Endothelial cell of umbilical vein (primary cell): ENCODE measurements around the gene GRAPL. TPM values are rescaled to one million over a fixed set of nuclear protein-coding genes. Genes with fewer than 3 reads are reported as not detected.
"Not testable (repeated sequence)": the region's sequence is repeated elsewhere in the genome, so short reads cannot be mapped to it uniquely, and the experiment has no call there.

Experiments used
- BruUV-seq: library from RNA; stranded (reverse); fragments of 400-500 nt; replicated peaks from 2 replicates; lab custom pipeline; 2021; lab: Mats Ljungman, UMichigan
- CTCF ChIA-PET: fragments of 300-600, 350-600 bp; sonication (Branson Sonifier 250); formaldehyde crosslinking; loops from one replicate; lab custom pipeline; 2021; ENCODE audit warnings: antibody characterized with exemption, inconsistent platforms; lab: Charles Lee
- POLR2A ChIA-PET: fragments of 300-600, 350-600 bp; sonication (Branson Sonifier 250); formaldehyde crosslinking; loops from one replicate; lab custom pipeline; 2021; ENCODE audit warnings: antibody characterized with exemption, inconsistent platforms; lab: Charles Lee
- DNase-seq: peaks from one replicate; pipeline ENCODE4 v3.0.0-alpha.2; 2011; ENCODE audit warnings: low read depth, low spot score
- FAIRE-seq: peaks from 2 replicates; lab custom pipeline; 2011; peaks lifted over from hg19 to GRCh38; lab: Jason Lieb, UNC
- H2AFZ ChIP-seq: 2 replicates; pipeline ENCODE4 v1.6.0; 2012; ENCODE audit warnings: low read depth, low read length, control low read depth, inconsistent platforms
- H3K27ac ChIP-seq: 2 replicates; pipeline ENCODE4 v1.5.1; 2011; ENCODE audit warnings: low read depth, mild to moderate bottlenecking, control low read depth, low read length, moderate library complexity; ENCODE audit not compliant: insufficient read depth
- H3K27me3 ChIP-seq, 2 experiments: 2 replicates each; pipeline versions ENCODE4 v1.6.0 to v1.6.1; 2011; ENCODE audit warnings: low read length in 2 of 2, mixed read lengths in 1 of 2; ENCODE audit not compliant: control insufficient read depth in 2 of 2, insufficient read depth in 2 of 2
- H3K36me3 ChIP-seq, 2 experiments: 2 replicates in 1 of 2; 3 replicates in 1 of 2; pipeline ENCODE4 v1.5.1; 2011; ENCODE audit warnings: low read length in 2 of 2, mild to moderate bottlenecking in 1 of 2, moderate library complexity in 1 of 2; ENCODE audit not compliant: control insufficient read depth in 2 of 2, insufficient read depth in 2 of 2; ENCODE audit errors: extremely low read depth in 1 of 2
- H3K4me1 ChIP-seq: 3 replicates; pipeline ENCODE4 v1.5.1; 2011; ENCODE audit warnings: mild to moderate bottlenecking, low read length; ENCODE audit not compliant: control insufficient read depth, insufficient read depth; ENCODE audit errors: extremely low read depth
- H3K4me2 ChIP-seq: 2 replicates; pipeline ENCODE4 v1.6.1; 2011; ENCODE audit warnings: low read length, control low read depth, mixed read lengths; ENCODE audit not compliant: insufficient read depth
- H3K4me3 ChIP-seq, 3 experiments: fragments of 200-600 bp in 1 of 3; sonication (generic), shearing (Covaris generic) in 1 of 3; replicated peaks in 1 of 3; 2 replicates each; pipeline ENCODE4 v1.5.1; 2011 to 2016; ENCODE audit warnings: control low read depth in 3 of 3, low read length in 3 of 3, mild to moderate bottlenecking in 2 of 3, inconsistent platforms in 1 of 3, low read depth in 1 of 3, moderate library complexity in 1 of 3; ENCODE audit not compliant: insufficient read depth in 1 of 3
- H3K79me2 ChIP-seq: 2 replicates; pipeline ENCODE4 v1.6.0; 2012; ENCODE audit warnings: low read length, inconsistent platforms; ENCODE audit not compliant: control insufficient read depth, insufficient read depth
- H3K9ac ChIP-seq: replicated peaks from 2 replicates; pipeline ENCODE3; 2011; ENCODE audit warnings: low read length, control low read depth; ENCODE audit not compliant: insufficient read depth; ENCODE audit errors: extremely low read depth
- H3K9me1 ChIP-seq: replicated peaks from 3 replicates; pipeline ENCODE4 v1.6.0; 2011; ENCODE audit warnings: mild to moderate bottlenecking, low read length; ENCODE audit not compliant: control insufficient read depth, insufficient read depth; ENCODE audit errors: extremely low read depth
- H3K9me3 ChIP-seq: replicated peaks from 2 replicates; pipeline ENCODE4 v1.5.1; 2012; ENCODE audit warnings: low read length, inconsistent platforms; ENCODE audit not compliant: control insufficient read depth, insufficient read depth
- H4K20me1 ChIP-seq: replicated peaks from 2 replicates; pipeline ENCODE3; 2011; ENCODE audit warnings: mild to moderate bottlenecking, low read length; ENCODE audit not compliant: control insufficient read depth, insufficient read depth; ENCODE audit errors: extremely low read depth
- dilution Hi-C: fragments of 300-500 bp; cut with MboI; formaldehyde crosslinking; loops from one replicate; pipeline ENCODE4 v1.15.0; 2019; ENCODE audit warnings: low sequenced_read_pairs; ENCODE audit not compliant: extremely low pct_ligation_motif_present
- intact Hi-C: fragments of 100-400 bp; cut with micrococcal nuclease; formaldehyde crosslinking; loops from one replicate; pipeline ENCODE4 v1.10.0; 2022
- polyA plus RNA-seq, 4 experiments: library from polyadenylated mRNA; depleted of rRNA in 3 of 4; stranded (reverse) in 3 of 4; unstranded in 1 of 4; fragments of >200 nt; gene quantifications; 2 replicates each; pipeline versions ENCODE4 v1.2.1 to v1.2.3, GENCODE V29; 2011 to 2012; ENCODE audit warnings: missing spikeins in 1 of 4
- total RNA-seq: library from RNA; stranded (reverse); gene quantifications from 2 replicates; pipeline ENCODE4 v1.2.3, GENCODE V29; 2021

The GRAPL gene
- total and polyA plus RNA-seq, 2 donors (not counting 3 experiments of a cell fraction or from before 2014, with no cell fraction given) = 22.8 to 55.1 TPM

DNA sequence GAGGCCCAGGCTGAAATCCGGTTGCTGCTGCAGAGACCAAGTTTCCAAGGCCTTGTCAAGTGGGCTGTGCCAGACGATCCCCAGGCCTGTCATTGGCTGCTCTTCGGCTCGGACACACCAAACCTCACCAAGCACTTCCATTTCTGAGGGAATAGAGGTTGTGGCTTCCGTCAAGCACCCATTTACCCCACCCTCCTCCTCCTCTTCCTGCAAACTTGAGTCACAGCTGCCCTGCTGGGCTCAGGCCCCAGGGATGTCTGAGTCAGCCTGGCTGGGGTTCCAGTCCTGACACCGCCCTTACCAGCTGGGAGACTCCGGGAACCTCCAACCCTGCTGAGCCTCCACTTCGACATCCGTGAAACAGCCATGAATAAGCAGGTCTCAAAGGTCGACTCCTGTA lies 31.1 kb downstream of the GRAPL start:
- DNase-seq, intact Hi-C loops, H3K9me3 ChIP-seq, FAIRE-seq, H3K4me1 ChIP-seq, H3K27me3 ChIP-seq, H3K4me2 ChIP-seq, H3K4me3 ChIP-seq, BruUV-seq, dilution Hi-C loops, H4K20me1 ChIP-seq, H3K79me2 ChIP-seq, H3K27ac ChIP-seq, POLR2A ChIA-PET, H2AFZ ChIP-seq, H3K36me3 ChIP-seq, CTCF ChIA-PET, H3K9me1 ChIP-seq, H3K9ac ChIP-seq: not testable (repeated sequence)

DNA sequence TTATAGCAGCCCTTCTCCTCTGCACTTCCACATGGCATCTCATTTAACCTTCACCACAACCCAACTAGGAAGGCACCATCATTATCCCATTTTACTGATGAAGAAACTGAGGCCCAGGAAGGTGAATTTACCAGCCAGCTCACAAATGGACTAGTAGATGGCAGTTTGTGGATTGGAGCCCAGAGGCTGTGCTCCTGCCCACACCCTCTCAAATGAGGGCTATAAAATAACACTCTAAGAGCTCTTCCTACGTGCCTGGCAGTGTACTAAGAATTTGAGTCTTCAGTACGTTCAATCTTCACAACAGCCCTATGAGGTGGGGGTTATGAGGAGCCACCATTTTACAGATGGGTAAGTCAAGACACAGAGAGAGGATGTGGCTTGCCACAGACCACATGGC lies 31.5 kb downstream of the GRAPL start:
- H3K9me1 ChIP-seq, H3K36me3 ChIP-seq, dilution Hi-C loops, H3K4me1 ChIP-seq, H3K4me3 ChIP-seq, H4K20me1 ChIP-seq, H3K9me3 ChIP-seq, POLR2A ChIA-PET, H3K4me2 ChIP-seq, H3K79me2 ChIP-seq, FAIRE-seq, H2AFZ ChIP-seq, CTCF ChIA-PET, H3K27ac ChIP-seq, H3K27me3 ChIP-seq, intact Hi-C loops, DNase-seq, H3K9ac ChIP-seq, BruUV-seq: not testable (repeated sequence)

DNA sequence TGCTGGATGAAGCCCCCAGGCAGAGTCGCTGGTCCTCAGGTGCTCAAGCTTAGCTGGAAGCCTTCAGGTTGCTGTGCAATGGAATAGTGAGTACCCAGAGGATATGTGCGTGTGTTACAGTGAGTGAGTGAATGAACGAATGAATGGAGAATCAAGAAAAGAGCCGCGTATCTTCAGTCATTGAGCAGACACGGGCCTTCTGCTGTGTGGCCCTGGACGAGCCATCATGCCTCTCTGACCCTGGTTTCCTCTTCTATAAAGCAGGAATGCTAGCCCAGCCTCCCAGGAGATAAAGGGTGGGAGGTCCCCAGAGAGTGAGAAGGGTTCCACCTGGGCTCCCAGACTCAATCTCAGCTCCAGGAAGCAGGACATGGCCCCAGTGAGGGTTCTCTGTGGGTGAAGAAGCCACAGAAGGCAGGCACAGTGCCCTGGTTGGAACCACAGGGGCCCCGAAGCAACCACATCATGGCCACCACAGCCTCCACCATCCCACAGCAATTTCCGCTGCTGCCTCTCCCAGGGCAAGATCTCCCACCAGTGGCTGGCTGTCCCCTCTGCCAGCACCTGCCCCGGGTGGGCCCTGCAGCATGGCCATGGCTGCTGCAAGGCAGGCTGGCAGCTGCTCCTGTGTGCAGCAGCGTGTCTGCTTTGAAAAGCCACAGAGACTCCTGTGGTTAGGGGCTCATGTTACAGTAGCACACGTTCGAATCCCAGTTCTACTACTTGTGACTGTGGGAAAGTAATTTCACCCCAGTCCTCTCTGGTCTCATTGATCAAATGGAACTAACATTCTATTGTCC lies 34.1 kb downstream of the GRAPL start:
- H3K4me1 ChIP-seq, FAIRE-seq, H3K9me1 ChIP-seq, CTCF ChIA-PET, POLR2A ChIA-PET, H3K9me3 ChIP-seq, H3K27ac ChIP-seq, H3K36me3 ChIP-seq, H3K27me3 ChIP-seq, DNase-seq, dilution Hi-C loops, H3K4me3 ChIP-seq, H4K20me1 ChIP-seq, H3K9ac ChIP-seq, H2AFZ ChIP-seq, BruUV-seq, H3K79me2 ChIP-seq, intact Hi-C loops, H3K4me2 ChIP-seq: not testable (repeated sequence)

DNA sequence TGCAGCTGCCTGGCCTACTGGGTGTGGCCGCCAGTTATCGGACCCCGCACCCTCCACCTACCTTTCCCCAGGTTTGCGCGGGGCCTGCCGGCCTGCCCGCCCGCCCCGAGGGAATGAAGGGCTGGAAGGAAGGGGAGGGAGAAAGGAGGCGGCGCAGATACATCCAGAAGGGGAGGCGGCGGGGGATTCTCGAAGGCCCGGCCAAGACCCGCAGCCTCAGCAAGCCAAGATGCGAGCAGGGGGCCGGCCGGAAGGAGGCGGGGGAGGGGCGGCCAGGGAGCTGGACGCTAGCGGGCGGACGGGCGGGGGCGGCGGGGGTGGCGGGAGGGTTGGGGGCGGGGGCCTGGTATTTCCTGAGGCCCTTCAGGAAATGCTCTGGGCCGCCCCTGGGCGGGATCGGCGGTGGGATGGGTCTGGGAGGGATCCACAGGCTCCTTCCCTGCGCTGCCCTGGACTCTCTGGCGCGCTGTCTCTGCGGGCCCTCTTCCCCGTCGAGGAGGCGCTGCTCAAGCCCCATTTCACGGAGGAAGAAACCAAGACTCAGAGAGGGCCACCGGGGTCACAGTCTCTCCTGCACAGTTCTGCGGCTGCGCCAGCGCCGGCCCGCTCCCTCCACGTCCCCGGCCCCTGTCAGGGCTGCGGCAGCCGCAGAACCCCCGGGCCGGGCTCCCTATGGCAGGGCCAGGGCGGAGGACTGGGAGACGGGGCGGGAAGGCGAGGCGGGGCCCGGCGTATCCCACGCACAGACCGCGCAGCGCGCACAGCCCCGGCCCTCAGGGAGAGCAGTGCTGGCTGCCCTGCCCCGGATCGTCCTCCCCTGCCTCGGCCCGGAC lies 35.2 kb downstream of the GRAPL start:
- H3K4me3 ChIP-seq, H3K27ac ChIP-seq, H3K9ac ChIP-seq, POLR2A ChIA-PET, H3K36me3 ChIP-seq, H3K27me3 ChIP-seq, H3K9me3 ChIP-seq, H3K9me1 ChIP-seq, H3K4me1 ChIP-seq, H3K4me2 ChIP-seq, DNase-seq, intact Hi-C loops, H3K79me2 ChIP-seq, BruUV-seq, H4K20me1 ChIP-seq, CTCF ChIA-PET, dilution Hi-C loops, H2AFZ ChIP-seq, FAIRE-seq: not testable (repeated sequence)
